D341Med (cell line): ENCODE data around the gene ABHD12B.
A peak's percentile ranks its signal among the peaks of the same experiment; 100 is the strongest.
"Not testable (repeated sequence)": the region's sequence is repeated elsewhere in the genome, so short reads cannot be mapped to it uniquely, and the experiment has no call there.

ENCODE experiments used
- DNase-seq: peaks from one replicate; pipeline ENCODE4 v3.0.0; 2012; ENCODE audit warnings: low spot score

ABHD12B gene

GRCh38 chr14:50936016-50936340 is 64.1 kb downstream of the ABHD12B start:
- no peak for DNase-seq

GRCh38 chr14:50936882-50937281 is 65.0 kb downstream of the ABHD12B start:
- DNase-seq, result no peak

- DNase-seq, result no peak
Measured at GRCh38 chr14:50937325-50937724, 65.5 kb downstream of the ABHD12B start.

- DNase-seq, result no peak
Measured at GRCh38 chr14:50937800-50938199, 65.9 kb downstream of the ABHD12B start.

GRCh38 chr14:50941151-50941550 is 69.3 kb downstream of the ABHD12B start:
- no peak for DNase-seq

- DNase-seq, result not testable (repeated sequence)
Measured at GRCh38 chr14:50941638-50942037, 69.8 kb downstream of the ABHD12B start.

- DNase-seq, result no peak
Measured at GRCh38 chr14:50943261-50943942, 71.5 kb downstream of the ABHD12B start.

- DNase-seq, result peak; percentile 79
Measured at GRCh38 chr14:50943943-50944646, 72.2 kb downstream of the ABHD12B start, which contains the start of gene PYGL. PYGL (minus strand) TSS chr14:50944483; CDS start chr14:50944403, 80 bp downstream.

GRCh38 chr14:50944647-50945413 is 73.0 kb downstream of the ABHD12B start:
- no peak for DNase-seq

GRCh38 chr14:50946234-50946935 is 74.5 kb downstream of the ABHD12B start:
- no peak for DNase-seq

- no peak for DNase-seq
Measured at GRCh38 chr14:50947446-50947845, 75.6 kb downstream of the ABHD12B start.

GRCh38 chr14:50948205-50948604 is 76.4 kb downstream of the ABHD12B start:
- DNase-seq, result no peak

- no peak for DNase-seq
Measured at GRCh38 chr14:50951032-50951431, 79.2 kb downstream of the ABHD12B start.

- no peak for DNase-seq
Measured at GRCh38 chr14:50953502-50953901, 81.6 kb downstream of the ABHD12B start.
